DND-41 (cell line): ENCODE measurements around the gene NCAM2.

ENCODE experiments used
- ATAC-seq: fragments of 200-7000 bp; cut with Tn5 transposase; 3 replicates; pipeline ENCODE4 v1.9.1; 2021; ENCODE audit warnings: low read depth; ENCODE audit not compliant: insufficient read depth
- DNase-seq: peaks from one replicate; pipeline ENCODE4 v3.0.0-alpha.2; 2020
- H2AFZ ChIP-seq: 2 replicates; pipeline ENCODE4 v1.6.0; 2012; ENCODE audit warnings: low read depth, low read length
- H3K27ac ChIP-seq: 2 replicates; pipeline ENCODE4 v1.5.1; 2012; ENCODE audit warnings: low read length, inconsistent platforms
- H3K27me3 ChIP-seq: fragments of 200-600 bp; sonication (generic); 2 replicates; pipeline ENCODE4 v1.6.0; 2012; ENCODE audit warnings: low read length, mild to moderate bottlenecking, inconsistent platforms; ENCODE audit not compliant: insufficient read depth, poor library complexity
- H3K36me3 ChIP-seq: 2 replicates; pipeline ENCODE4 v1.5.1; 2012; ENCODE audit warnings: low read length, inconsistent platforms; ENCODE audit not compliant: insufficient read depth
- H3K4me1 ChIP-seq: 2 replicates; pipeline ENCODE4 v1.5.1; 2012; ENCODE audit warnings: mild to moderate bottlenecking, low read length; ENCODE audit not compliant: insufficient read depth
- H3K4me2 ChIP-seq: 2 replicates; pipeline ENCODE4 v1.6.0; 2012; ENCODE audit warnings: mild to moderate bottlenecking, moderate library complexity, low read length, inconsistent platforms; ENCODE audit not compliant: insufficient read depth
- H3K4me3 ChIP-seq, 2 experiments: fragments of 200-600 bp in 1 of 2; shearing (Covaris generic) in 1 of 2; 2 replicates each; pipeline ENCODE4 v1.5.1; 2012 to 2016; ENCODE audit warnings: inconsistent platforms in 2 of 2, low read length in 2 of 2, mild to moderate bottlenecking in 2 of 2, low read depth in 1 of 2, moderate library complexity in 1 of 2
- H3K79me2 ChIP-seq: 2 replicates; pipeline ENCODE4 v1.6.0; 2012; ENCODE audit warnings: low read length, inconsistent platforms; ENCODE audit not compliant: insufficient read depth
- H3K9ac ChIP-seq: 2 replicates; pipeline ENCODE4 v1.6.0; 2012; ENCODE audit warnings: low read depth, mild to moderate bottlenecking, inconsistent platforms, low read length, moderate library complexity
- H3K9me3 ChIP-seq: 2 replicates; pipeline ENCODE4 v1.5.1; 2012; ENCODE audit warnings: low read length, moderate library complexity, mild to moderate bottlenecking, inconsistent platforms; ENCODE audit not compliant: insufficient read depth, severe bottlenecking
- H4K20me1 ChIP-seq: 2 replicates; pipeline ENCODE4 v1.6.0; 2012; ENCODE audit warnings: low read length; ENCODE audit not compliant: insufficient read depth
- EZH2 ChIP-seq: IDR thresholded peaks from 3 replicates; pipeline ENCODE4 v1.6.1; 2012; ENCODE audit warnings: borderline replicate concordance, low read depth, mild to moderate bottlenecking, moderate library complexity, low read length, inconsistent platforms; ENCODE audit not compliant: severe bottlenecking
- TF ChIP-seq, protein P1 (sequence below): IDR thresholded peaks from 2 replicates; pipeline ENCODE4 v1.5.1; 2012; ENCODE audit warnings: borderline replicate concordance, low read length, moderate library complexity, mild to moderate bottlenecking; ENCODE audit not compliant: poor library complexity, severe bottlenecking; ENCODE audit errors: extremely low read depth

Gene NCAM2

GRCh38 chr21:21010698-21011097, 12.5 kb downstream of the NCAM2 start:
- no peak overlapping the region for H3K9ac ChIP-seq
- no peak overlapping the region for H3K27ac ChIP-seq
- no peak overlapping the region for H3K4me2 ChIP-seq
- H3K27me3 ChIP-seq = no peaks in the 10 kb centered on the region
- H3K36me3 ChIP-seq = no peaks in the 10 kb centered on the region
- H3K79me2 ChIP-seq = no peaks in the 10 kb centered on the region
- no peaks in the 10 kb centered on the region for H4K20me1 ChIP-seq
- DNase-seq = no peak
- H3K9me3 ChIP-seq = no peaks in the 10 kb centered on the region
- TF ChIP-seq EZH2 = no peak
- TF ChIP-seq, protein P1, sequence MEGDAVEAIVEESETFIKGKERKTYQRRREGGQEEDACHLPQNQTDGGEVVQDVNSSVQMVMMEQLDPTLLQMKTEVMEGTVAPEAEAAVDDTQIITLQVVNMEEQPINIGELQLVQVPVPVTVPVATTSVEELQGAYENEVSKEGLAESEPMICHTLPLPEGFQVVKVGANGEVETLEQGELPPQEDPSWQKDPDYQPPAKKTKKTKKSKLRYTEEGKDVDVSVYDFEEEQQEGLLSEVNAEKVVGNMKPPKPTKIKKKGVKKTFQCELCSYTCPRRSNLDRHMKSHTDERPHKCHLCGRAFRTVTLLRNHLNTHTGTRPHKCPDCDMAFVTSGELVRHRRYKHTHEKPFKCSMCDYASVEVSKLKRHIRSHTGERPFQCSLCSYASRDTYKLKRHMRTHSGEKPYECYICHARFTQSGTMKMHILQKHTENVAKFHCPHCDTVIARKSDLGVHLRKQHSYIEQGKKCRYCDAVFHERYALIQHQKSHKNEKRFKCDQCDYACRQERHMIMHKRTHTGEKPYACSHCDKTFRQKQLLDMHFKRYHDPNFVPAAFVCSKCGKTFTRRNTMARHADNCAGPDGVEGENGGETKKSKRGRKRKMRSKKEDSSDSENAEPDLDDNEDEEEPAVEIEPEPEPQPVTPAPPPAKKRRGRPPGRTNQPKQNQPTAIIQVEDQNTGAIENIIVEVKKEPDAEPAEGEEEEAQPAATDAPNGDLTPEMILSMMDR = no peak
- H3K4me3 ChIP-seq = no peak overlapping the region
- H2AFZ ChIP-seq = no peak overlapping the region
- no peak for ATAC-seq
- H3K4me1 ChIP-seq = no peaks in the 10 kb centered on the region

DNA sequence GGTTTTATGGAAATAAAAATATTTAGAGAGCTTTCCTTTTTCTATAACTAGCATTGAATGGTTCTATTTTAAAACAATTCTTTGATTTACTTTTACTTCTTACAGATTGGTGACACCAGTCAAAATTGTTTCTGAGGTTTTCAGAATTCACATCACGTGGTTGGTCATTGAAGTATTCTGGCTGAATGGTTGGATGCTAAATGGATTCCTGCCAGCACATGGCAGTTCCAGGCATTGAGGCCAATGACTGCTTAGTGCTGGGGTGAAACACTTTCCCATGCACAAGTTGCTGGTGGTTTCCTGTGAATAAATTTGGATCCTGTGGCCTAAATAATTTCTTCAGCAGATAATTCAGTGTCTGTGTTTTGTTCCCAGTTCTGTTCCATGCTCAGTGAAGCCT, 20.6 kb downstream of the NCAM2 start:
- H3K9me3 ChIP-seq = no peaks in the 10 kb centered on the region
- TF ChIP-seq EZH2 = no peak
- TF ChIP-seq, protein P1 = no peak
- no peaks in the 10 kb centered on the region for H3K36me3 ChIP-seq
- no peak overlapping the region for H3K27ac ChIP-seq
- no peak overlapping the region for H3K9ac ChIP-seq
- no peaks in the 10 kb centered on the region for H4K20me1 ChIP-seq
- DNase-seq = no peak
- no peaks in the 10 kb centered on the region for H3K4me1 ChIP-seq
- no peak overlapping the region for H3K4me2 ChIP-seq
- H3K79me2 ChIP-seq = no peaks in the 10 kb centered on the region
- no peaks in the 10 kb centered on the region for H3K27me3 ChIP-seq
- no peak overlapping the region for H3K4me3 ChIP-seq
- no peak; the same call in 2 of the 3 replicates for ATAC-seq
- H2AFZ ChIP-seq = no peak overlapping the region; the same call in 1 of the 2 replicates

GRCh38 chr21:21019681-21020080, 21.5 kb downstream of the NCAM2 start:
- no peak for ATAC-seq
- Histone ChIP-seq H2AFZ (no peak overlapping the region), H3K4me3 (no peak overlapping the region), H3K9me3 (no peaks in the 10 kb centered on the region), H3K27me3 (no peaks in the 10 kb centered on the region), H3K36me3 (no peaks in the 10 kb centered on the region), H4K20me1 (no peaks in the 10 kb centered on the region), H3K9ac (no peak overlapping the region), H3K79me2 (no peaks in the 10 kb centered on the region), H3K4me1 (no peaks in the 10 kb centered on the region), H3K27ac (no peak overlapping the region), H3K4me2 (no peak overlapping the region)
- TF ChIP-seq EZH2 = no peak
- TF ChIP-seq, protein P1 = no peak
- no peak for DNase-seq

DNA sequence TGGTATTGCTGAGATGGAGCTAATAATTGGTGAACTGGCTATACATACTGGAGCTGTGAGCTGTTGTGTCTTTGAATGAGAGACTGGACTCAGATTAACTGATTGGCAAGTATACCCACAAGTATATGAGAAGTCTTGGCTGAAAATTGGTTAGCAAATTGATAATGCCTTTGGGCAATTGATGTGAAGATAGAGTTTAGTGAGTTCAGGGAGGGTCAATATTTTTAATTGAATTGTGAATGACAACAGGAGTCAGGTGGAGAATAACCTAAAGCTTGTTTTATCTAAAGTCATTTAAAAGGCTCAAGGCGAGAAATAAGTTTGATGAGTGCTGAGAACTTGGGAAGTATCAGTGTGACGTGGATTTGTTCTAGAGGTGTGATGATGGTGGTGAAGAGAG, 27.5 kb downstream of the NCAM2 start:
- H3K27ac ChIP-seq = no peak overlapping the region
- H2AFZ ChIP-seq = no peak overlapping the region
- no peak for TF ChIP-seq EZH2
- TF ChIP-seq, protein P1 = no peak
- no peaks in the 10 kb centered on the region for H3K79me2 ChIP-seq
- ATAC-seq = no peak
- no peaks in the 10 kb centered on the region for H3K36me3 ChIP-seq
- no peak overlapping the region for H3K4me2 ChIP-seq
- no peaks in the 10 kb centered on the region for H4K20me1 ChIP-seq
- no peaks in the 10 kb centered on the region for H3K4me1 ChIP-seq
- no peaks in the 10 kb centered on the region for H3K27me3 ChIP-seq
- H3K9me3 ChIP-seq = no peaks in the 10 kb centered on the region
- no peak overlapping the region for H3K4me3 ChIP-seq
- no peak overlapping the region for H3K9ac ChIP-seq
- DNase-seq = no peak
